ENCODE results near the gene DCN.

Gene DCN

GRCh38 chr12:91098941-91099340 is 83.7 kb downstream of the DCN start:
- no peak for DNase-seq

GRCh38 chr12:91098461-91098860 is 84.2 kb downstream of the DCN start:
- DNase-seq = no peak

- no peak for DNase-seq
Measured at GRCh38 chr12:91094957-91095356, 87.7 kb downstream of the DCN start.

GRCh38 chr12:91094032-91094662 is 88.5 kb downstream of the DCN start:
- DNase-seq = no peak

- DNase-seq = no peak
Measured at GRCh38 chr12:91093341-91093740, 89.3 kb downstream of the DCN start.

GRCh38 chr12:91091916-91092715 is 90.5 kb downstream of the DCN start:
- DNase-seq = no peak

Measured in NCI-H2171 (cell line).